Mucosa of rectum (tissue), 2 donors: ENCODE measurements around the gene MAGI2.

Experiments used
- H3K27ac ChIP-seq, 2 donors: one replicate each; pipeline ENCODE4 v1.7.0; 2013; ENCODE audit warnings: inconsistent platforms in 2 of 2, low read depth in 2 of 2, low read length in 2 of 2
- H3K27me3 ChIP-seq, 2 donors: one replicate each; pipeline ENCODE4 v1.7.0; 2013; ENCODE audit warnings: low read length in 2 of 2; ENCODE audit not compliant: control insufficient read depth in 2 of 2, insufficient read depth in 2 of 2
- H3K36me3 ChIP-seq, 2 donors: one replicate each; pipeline ENCODE4 v1.7.0; 2013; ENCODE audit warnings: low read length in 2 of 2; ENCODE audit not compliant: control insufficient read depth in 2 of 2, insufficient read depth in 2 of 2
- H3K4me1 ChIP-seq, 2 donors: one replicate each; pipeline ENCODE4 v1.7.0; 2013; ENCODE audit warnings: low read length in 2 of 2, mild to moderate bottlenecking in 1 of 2; ENCODE audit not compliant: control insufficient read depth in 2 of 2, insufficient read depth in 2 of 2
- H3K4me3 ChIP-seq, 2 donors: one replicate each; pipeline ENCODE4 v1.7.0; 2013; ENCODE audit warnings: low read length in 2 of 2
- H3K9ac ChIP-seq, 2 donors: one replicate each; pipeline ENCODE4 v1.7.0; 2013; ENCODE audit warnings: low read length in 2 of 2, low read depth in 1 of 2, mild to moderate bottlenecking in 1 of 2
- H3K9me3 ChIP-seq, 2 donors: one replicate each; pipeline ENCODE4 v1.7.0; 2013; ENCODE audit warnings: low read length in 2 of 2; ENCODE audit not compliant: control insufficient read depth in 2 of 2
- donor health status: healthy.
- donor health status: Normal muscosa, but diverticular disease.

Gene MAGI2

DNA sequence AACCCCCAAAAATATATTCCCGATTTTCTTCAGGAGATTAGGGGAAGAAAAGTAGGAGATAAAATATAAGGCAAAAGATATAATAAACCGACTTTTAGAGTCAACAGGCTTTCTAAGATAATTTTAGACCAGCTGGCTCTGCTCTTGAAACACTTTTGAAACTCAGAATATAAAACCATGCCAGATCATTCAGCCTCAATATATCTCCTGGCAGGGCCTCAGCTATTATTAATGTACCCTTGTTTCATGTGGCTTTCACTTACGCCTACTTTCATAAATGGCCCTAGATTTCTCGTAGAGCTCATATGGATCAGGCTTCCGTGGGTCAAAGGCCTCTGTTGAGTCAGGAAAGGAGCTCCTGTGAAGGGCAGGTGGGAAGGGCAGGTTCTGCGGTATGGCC, 1258.9 kb downstream of the MAGI2 start:
- Histone ChIP-seq H3K27me3 (no peaks in the 10 kb centered on the region), H3K27ac (no peak overlapping the region), H3K4me3 (no peak overlapping the region), H3K36me3 (no peaks in the 10 kb centered on the region), H3K4me1 (no peaks in the 10 kb centered on the region), H3K9ac (no peak overlapping the region), H3K9me3 (no peaks in the 10 kb centered on the region)

- no peaks in the 10 kb centered on the region for H3K36me3 ChIP-seq
- no peak overlapping the region for H3K27ac ChIP-seq
- H3K27me3 ChIP-seq, result no peaks in the 10 kb centered on the region
- H3K9me3 ChIP-seq, result no peaks in the 10 kb centered on the region
- H3K4me3 ChIP-seq, result no peak overlapping the region
- H3K9ac ChIP-seq, result no peak overlapping the region
- H3K4me1 ChIP-seq, result no peaks in the 10 kb centered on the region
These were observed 1261.9 kb downstream of the MAGI2 start for GRCh38 chr7:78191475-78192079.

DNA sequence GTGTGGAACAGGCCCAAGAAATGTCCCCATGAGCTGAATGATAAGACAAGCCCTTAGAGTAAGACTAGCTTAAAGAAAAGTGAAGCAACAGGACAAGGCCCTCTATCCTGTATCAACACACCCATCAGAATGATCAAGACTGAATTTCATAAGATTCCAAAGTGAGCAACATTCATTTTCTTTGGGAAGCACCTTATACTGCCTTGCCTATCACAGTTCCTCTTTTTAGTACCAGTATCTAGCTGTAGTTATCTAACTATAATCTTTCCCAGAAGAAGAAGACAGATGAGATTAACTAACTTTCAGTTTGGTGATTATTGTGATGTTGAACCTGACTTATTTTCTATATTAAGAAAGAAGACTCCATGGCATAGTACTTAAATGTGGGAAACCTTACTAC, 1263.7 kb downstream of the MAGI2 start:
- Histone ChIP-seq H3K4me1 (no peaks in the 10 kb centered on the region), H3K27me3 (no peaks in the 10 kb centered on the region), H3K4me3 (no peak overlapping the region), H3K9me3 (no peaks in the 10 kb centered on the region), H3K9ac (no peak overlapping the region), H3K27ac (no peak overlapping the region), H3K36me3 (no peaks in the 10 kb centered on the region)

- no peak overlapping the region for H3K4me3 ChIP-seq
- no peaks in the 10 kb centered on the region for H3K9me3 ChIP-seq
- no peaks in the 10 kb centered on the region for H3K4me1 ChIP-seq
- no peaks in the 10 kb centered on the region for H3K36me3 ChIP-seq
- no peaks in the 10 kb centered on the region for H3K27me3 ChIP-seq
- H3K27ac ChIP-seq, result no peak overlapping the region
- H3K9ac ChIP-seq, result no peak overlapping the region
These were observed 1268.2 kb downstream of the MAGI2 start for GRCh38 chr7:78185149-78185745.

DNA sequence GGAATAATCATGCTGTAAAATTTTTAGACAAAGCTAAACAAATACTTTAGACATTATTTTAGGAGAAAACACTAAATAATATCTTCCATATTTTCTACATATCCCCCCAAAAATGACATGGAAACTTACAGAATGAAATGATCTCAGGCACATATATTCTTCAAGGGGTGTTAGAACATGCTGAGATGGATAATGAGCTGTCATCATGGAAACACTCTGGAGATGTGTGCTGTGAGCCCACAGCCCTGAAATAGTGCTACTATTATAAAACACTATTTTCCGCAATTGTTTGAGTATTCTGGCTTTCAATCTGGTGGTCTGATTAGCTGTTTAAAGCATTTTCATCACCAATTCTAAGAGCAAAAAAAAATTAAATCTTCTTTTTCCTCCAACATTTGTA, 1269.2 kb downstream of the MAGI2 start:
- Histone ChIP-seq H3K27me3 (no peaks in the 10 kb centered on the region), H3K27ac (no peak overlapping the region), H3K4me3 (no peak overlapping the region), H3K9ac (no peak overlapping the region), H3K9me3 (no peaks in the 10 kb centered on the region), H3K4me1 (no peaks in the 10 kb centered on the region), H3K36me3 (no peaks in the 10 kb centered on the region)

- Histone ChIP-seq H3K9ac (no peak overlapping the region), H3K27ac (no peak overlapping the region), H3K4me3 (no peak overlapping the region), H3K4me1 (no peaks in the 10 kb centered on the region), H3K9me3 (no peaks in the 10 kb centered on the region), H3K36me3 (no peaks in the 10 kb centered on the region), H3K27me3 (no peaks in the 10 kb centered on the region)
These were observed 1273.5 kb downstream of the MAGI2 start for GRCh38 chr7:78179827-78180477.

DNA sequence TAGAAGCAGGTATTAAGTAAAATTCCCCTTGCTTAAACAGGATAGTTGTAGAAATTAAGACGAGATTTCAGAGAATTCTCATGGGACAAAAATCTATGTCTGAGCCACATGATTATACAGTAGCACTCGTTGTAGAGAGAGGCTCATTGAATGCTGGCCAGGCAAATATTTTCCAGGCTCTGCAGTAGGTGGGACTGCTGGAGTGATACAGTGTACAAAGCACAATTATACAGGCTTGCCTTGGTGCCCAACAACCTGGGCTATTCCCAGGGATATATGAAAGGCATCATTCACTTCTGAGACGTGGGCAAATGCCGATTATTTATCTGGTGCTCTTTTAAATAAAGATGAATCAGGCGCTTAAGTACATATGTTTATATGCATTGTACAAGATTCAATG, 1274.3 kb downstream of the MAGI2 start:
- H3K27me3 ChIP-seq, result no peaks in the 10 kb centered on the region

DNA sequence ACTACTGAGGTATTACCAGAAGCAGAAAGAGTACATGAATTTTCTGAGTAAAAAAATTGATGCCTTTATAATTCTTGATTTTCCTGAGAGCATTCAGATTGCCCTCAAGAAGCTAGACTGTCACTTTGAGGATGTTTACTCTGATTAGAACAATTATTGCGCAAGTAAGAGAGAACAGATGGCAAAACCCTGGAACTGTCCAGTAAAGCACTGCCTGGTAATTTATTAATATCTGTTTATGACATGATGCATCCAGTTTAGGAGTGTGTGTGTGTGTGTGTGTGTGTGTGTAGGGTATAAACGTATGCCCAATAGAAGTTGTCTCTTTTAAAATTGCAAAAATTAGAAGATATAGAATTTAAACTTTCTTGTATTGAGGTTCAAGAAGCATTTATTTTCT, 1275.1 kb downstream of the MAGI2 start:
- no peak overlapping the region for H3K27ac ChIP-seq
- no peaks in the 10 kb centered on the region for H3K27me3 ChIP-seq
- H3K36me3 ChIP-seq, result no peaks in the 10 kb centered on the region
- no peaks in the 10 kb centered on the region for H3K9me3 ChIP-seq
- no peaks in the 10 kb centered on the region for H3K4me1 ChIP-seq
- H3K9ac ChIP-seq, result no peak overlapping the region
- H3K4me3 ChIP-seq, result no peak overlapping the region

More for the DNA sequence above, 1274.3 kb downstream of the MAGI2 start:
- Histone ChIP-seq H3K4me3 (no peak overlapping the region), H3K27ac (no peak overlapping the region), H3K4me1 (no peaks in the 10 kb centered on the region), H3K36me3 (no peaks in the 10 kb centered on the region), H3K9ac (no peak overlapping the region), H3K9me3 (no peaks in the 10 kb centered on the region)

GRCh38 chr7:78176171-78176570, 1277.3 kb downstream of the MAGI2 start:
- Histone ChIP-seq H3K9me3 (no peaks in the 10 kb centered on the region), H3K4me3 (no peak overlapping the region), H3K9ac (no peak overlapping the region), H3K27me3 (no peaks in the 10 kb centered on the region), H3K4me1 (no peaks in the 10 kb centered on the region), H3K36me3 (no peaks in the 10 kb centered on the region), H3K27ac (no peak overlapping the region)

GRCh38 chr7:78175330-78176100, 1278.0 kb downstream of the MAGI2 start:
- H3K9ac ChIP-seq, result no peak overlapping the region
- H3K9me3 ChIP-seq, result no peaks in the 10 kb centered on the region
- no peaks in the 10 kb centered on the region for H3K4me1 ChIP-seq
- H3K27me3 ChIP-seq, result no peaks in the 10 kb centered on the region
- H3K27ac ChIP-seq, result no peak overlapping the region
- H3K36me3 ChIP-seq, result no peaks in the 10 kb centered on the region
- no peak overlapping the region for H3K4me3 ChIP-seq
